ENCODE measurements around the gene SLC2A4. TPM values are rescaled to one million over a fixed set of nuclear protein-coding genes. Genes with fewer than 3 reads are reported as not detected.

SLC2A4 gene
- total RNA-seq, 1 donor from 2014 or later = 0.42 TPM

DNA sequence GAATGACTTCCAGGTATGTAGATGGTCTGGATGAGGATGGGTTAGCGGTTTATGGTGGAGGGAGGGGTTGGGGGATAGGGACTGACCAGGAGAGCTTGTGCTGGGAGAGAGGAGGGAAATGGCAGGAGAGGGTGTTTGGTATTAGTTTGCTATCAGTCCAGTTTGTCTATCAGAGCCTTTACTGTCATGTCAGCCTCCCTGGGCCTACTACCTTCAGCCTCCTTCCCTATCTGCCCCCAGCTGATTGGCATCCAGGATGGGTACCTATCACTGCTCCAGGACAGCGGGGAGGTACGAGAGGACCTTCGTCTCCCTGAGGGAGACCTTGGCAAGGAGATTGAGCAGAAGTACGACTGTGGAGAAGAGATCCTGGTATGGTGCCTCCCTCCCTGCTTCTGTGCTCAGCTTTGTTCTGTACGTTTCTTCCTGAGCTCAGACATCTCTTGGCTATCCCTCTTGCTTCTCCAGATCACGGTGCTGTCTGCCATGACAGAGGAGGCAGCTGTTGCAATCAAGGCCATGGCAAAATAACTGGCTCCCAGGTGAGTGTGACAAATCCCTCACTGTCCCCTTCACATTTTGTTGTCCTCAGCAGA is 29.7 kb downstream of the SLC2A4 start:
- Mint-ChIP-seq H3K9me3 (ENCODE audit: unreplicated experiment) (peaks cover 28% of the 10 kb centered on the region), H3K27ac (ENCODE audit: unreplicated experiment) (peak overlapping the region; percentile 17), H3K4me3 (ENCODE audit: unreplicated experiment) (peak overlapping the region; percentile 99), H3K27me3 (ENCODE audit: unreplicated experiment) (peaks cover 15% of the 10 kb centered on the region), H3K4me1 (ENCODE audit: low read depth, unreplicated experiment) (peaks cover 18% of the 10 kb centered on the region), H3K36me3 (ENCODE audit: unreplicated experiment) (peaks cover 10% of the 10 kb centered on the region)
- no peak for DNase-seq
- TF ChIP-seq, protein P1, sequence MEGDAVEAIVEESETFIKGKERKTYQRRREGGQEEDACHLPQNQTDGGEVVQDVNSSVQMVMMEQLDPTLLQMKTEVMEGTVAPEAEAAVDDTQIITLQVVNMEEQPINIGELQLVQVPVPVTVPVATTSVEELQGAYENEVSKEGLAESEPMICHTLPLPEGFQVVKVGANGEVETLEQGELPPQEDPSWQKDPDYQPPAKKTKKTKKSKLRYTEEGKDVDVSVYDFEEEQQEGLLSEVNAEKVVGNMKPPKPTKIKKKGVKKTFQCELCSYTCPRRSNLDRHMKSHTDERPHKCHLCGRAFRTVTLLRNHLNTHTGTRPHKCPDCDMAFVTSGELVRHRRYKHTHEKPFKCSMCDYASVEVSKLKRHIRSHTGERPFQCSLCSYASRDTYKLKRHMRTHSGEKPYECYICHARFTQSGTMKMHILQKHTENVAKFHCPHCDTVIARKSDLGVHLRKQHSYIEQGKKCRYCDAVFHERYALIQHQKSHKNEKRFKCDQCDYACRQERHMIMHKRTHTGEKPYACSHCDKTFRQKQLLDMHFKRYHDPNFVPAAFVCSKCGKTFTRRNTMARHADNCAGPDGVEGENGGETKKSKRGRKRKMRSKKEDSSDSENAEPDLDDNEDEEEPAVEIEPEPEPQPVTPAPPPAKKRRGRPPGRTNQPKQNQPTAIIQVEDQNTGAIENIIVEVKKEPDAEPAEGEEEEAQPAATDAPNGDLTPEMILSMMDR (IDR thresholded peaks at IDR 0.05; ENCODE audit: partially characterized antibody, unreplicated experiment) = no peak

DNA sequence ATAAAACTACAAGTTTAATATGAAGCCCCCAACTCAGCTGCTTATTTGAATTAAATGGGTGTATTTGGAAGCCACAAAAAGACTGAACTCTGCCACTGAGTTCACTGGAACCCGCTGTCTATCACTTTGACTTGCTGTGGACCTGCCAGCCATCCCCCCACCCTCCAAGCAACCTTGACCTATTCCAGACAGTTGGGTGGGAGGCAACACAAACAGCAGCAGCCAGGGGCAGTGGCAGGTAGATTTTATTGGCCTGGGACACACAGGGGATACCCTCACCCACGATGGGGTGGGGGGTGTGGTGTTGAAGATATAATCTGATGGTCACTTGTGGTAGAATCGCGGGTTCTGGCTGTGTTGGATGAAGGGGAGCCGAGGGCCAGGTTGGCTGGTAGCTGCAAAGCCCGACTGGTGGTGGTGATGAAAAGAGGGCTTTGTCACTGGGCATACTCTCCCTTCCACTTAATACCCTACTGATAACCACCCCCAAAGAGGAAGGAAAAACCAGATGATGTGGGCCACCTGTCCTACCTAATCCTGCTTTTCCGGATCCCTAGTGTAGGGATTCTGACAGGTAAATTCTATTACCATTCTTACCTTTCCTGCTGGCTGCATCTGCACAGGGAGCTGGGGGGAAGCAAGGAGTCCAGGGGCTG is 31.0 kb downstream of the SLC2A4 start:
- Mint-ChIP-seq H3K36me3 (ENCODE audit: unreplicated experiment) (peaks cover 10% of the 10 kb centered on the region), H3K27me3 (ENCODE audit: unreplicated experiment) (peaks cover 12% of the 10 kb centered on the region), H3K4me3 (ENCODE audit: unreplicated experiment) (no peak overlapping the region), H3K9me3 (ENCODE audit: unreplicated experiment) (peaks cover 23% of the 10 kb centered on the region), H3K27ac (ENCODE audit: unreplicated experiment) (peak overlapping the region; percentile 43), H3K4me1 (ENCODE audit: low read depth, unreplicated experiment) (peaks cover 20% of the 10 kb centered on the region)
- TF ChIP-seq, protein P1 (IDR thresholded peaks at IDR 0.05; ENCODE audit: partially characterized antibody, unreplicated experiment) = no peak
- DNase-seq = no peak

GRCh38 chr17:7313088-7313889 is 31.8 kb downstream of the SLC2A4 start:
- Mint-ChIP-seq H3K9me3 (ENCODE audit: unreplicated experiment) (peaks cover 23% of the 10 kb centered on the region), H3K27ac (ENCODE audit: unreplicated experiment) (peak overlapping the region; percentile 59), H3K4me1 (ENCODE audit: low read depth, unreplicated experiment) (peaks cover 20% of the 10 kb centered on the region), H3K27me3 (ENCODE audit: unreplicated experiment) (peaks cover 12% of the 10 kb centered on the region), H3K4me3 (ENCODE audit: unreplicated experiment) (peak overlapping the region; percentile 89), H3K36me3 (ENCODE audit: unreplicated experiment) (peaks cover 10% of the 10 kb centered on the region)
- no peak for DNase-seq
- TF ChIP-seq, protein P1 (IDR thresholded peaks at IDR 0.05; ENCODE audit: partially characterized antibody, unreplicated experiment) = no peak

- Mint-ChIP-seq H3K4me3 (ENCODE audit: unreplicated experiment) (peak overlapping the region; percentile 89), H3K27ac (ENCODE audit: unreplicated experiment) (peak overlapping the region; percentile 72), H3K9me3 (ENCODE audit: unreplicated experiment) (peaks cover 19% of the 10 kb centered on the region), H3K4me1 (ENCODE audit: low read depth, unreplicated experiment) (peaks cover 20% of the 10 kb centered on the region), H3K36me3 (ENCODE audit: unreplicated experiment) (peaks cover 10% of the 10 kb centered on the region), H3K27me3 (ENCODE audit: unreplicated experiment) (peaks cover 9% of the 10 kb centered on the region)
- TF ChIP-seq, protein P1 (IDR thresholded peaks at IDR 0.05; ENCODE audit: partially characterized antibody, unreplicated experiment) = no peak
- DNase-seq = no peak
These were observed 32.6 kb downstream of the SLC2A4 start for GRCh38 chr17:7313890-7314718.

Data from glutamatergic neuron (in vitro differentiated cells).